Osteoblast (primary cell): ENCODE results near the gene DCLK1. TPM values are rescaled to one million over a fixed set of nuclear protein-coding genes. Genes with fewer than 3 reads are reported as not detected.
A peak's percentile ranks its signal among the peaks of the same experiment; 100 is the strongest.

Source experiments
- DNase-seq: peaks from one replicate; pipeline ENCODE4 v3.0.0; 2011; ENCODE audit warnings: low spot score, mixed read lengths; ENCODE audit not compliant: insufficient read length; ENCODE audit errors: missing footprints
- H2AFZ ChIP-seq: 2 replicates; pipeline ENCODE4 v1.6.0; 2011; ENCODE audit warnings: mild to moderate bottlenecking, low read length
- H3K27ac ChIP-seq: 2 replicates; pipeline ENCODE4 v1.5.1; 2011; ENCODE audit warnings: mild to moderate bottlenecking, low read depth, low read length, moderate library complexity
- H3K27me3 ChIP-seq: 2 replicates; pipeline ENCODE4 v1.6.0; 2012; ENCODE audit warnings: mild to moderate bottlenecking, control low read depth, inconsistent platforms, low read length, moderate library complexity; ENCODE audit not compliant: insufficient read depth
- H3K36me3 ChIP-seq: 2 replicates; pipeline ENCODE4 v1.5.1; 2011; ENCODE audit warnings: mild to moderate bottlenecking, low read length, control low read depth, moderate library complexity; ENCODE audit not compliant: insufficient read depth
- H3K4me1 ChIP-seq: 2 replicates; pipeline ENCODE4 v1.5.1; 2011; ENCODE audit warnings: mild to moderate bottlenecking, low read length, control low read depth, moderate library complexity; ENCODE audit not compliant: insufficient read depth
- H3K4me2 ChIP-seq: 2 replicates; pipeline ENCODE4 v1.6.0; 2011; ENCODE audit warnings: mild to moderate bottlenecking, low read length; ENCODE audit not compliant: insufficient read depth
- H3K4me3 ChIP-seq: fragments of 200-600 bp; sonication (generic); 3 replicates; pipeline ENCODE4 v1.5.1; 2012; ENCODE audit warnings: mild to moderate bottlenecking, low read length, inconsistent platforms; ENCODE audit not compliant: insufficient read depth
- H3K79me2 ChIP-seq: 2 replicates; pipeline ENCODE4 v1.6.0; 2012; ENCODE audit warnings: mild to moderate bottlenecking, low read length, control low read depth, inconsistent platforms; ENCODE audit not compliant: insufficient read depth
- H3K9me3 ChIP-seq: 2 replicates; pipeline ENCODE4 v1.5.1; 2011; ENCODE audit warnings: low read depth, low read length, control low read depth
- H4K20me1 ChIP-seq: 2 replicates; pipeline ENCODE4 v1.6.0; 2012; ENCODE audit warnings: mild to moderate bottlenecking, low read length, control low read depth; ENCODE audit not compliant: insufficient read depth
- CTCF ChIP-seq: IDR thresholded peaks from 2 replicates; pipeline ENCODE4 v1.5.1; 2011; ENCODE audit warnings: mild to moderate bottlenecking, low read depth, low read length, moderate library complexity; ENCODE audit errors: extremely low read depth
- total RNA-seq: library from RNA; depleted of rRNA; stranded (reverse); fragments of >200 nt; gene quantifications from 2 replicates; pipeline ENCODE4 v1.2.3, GENCODE V29; 2012

Gene DCLK1
- total RNA-seq, 1 donor = 132 TPM

DNA sequence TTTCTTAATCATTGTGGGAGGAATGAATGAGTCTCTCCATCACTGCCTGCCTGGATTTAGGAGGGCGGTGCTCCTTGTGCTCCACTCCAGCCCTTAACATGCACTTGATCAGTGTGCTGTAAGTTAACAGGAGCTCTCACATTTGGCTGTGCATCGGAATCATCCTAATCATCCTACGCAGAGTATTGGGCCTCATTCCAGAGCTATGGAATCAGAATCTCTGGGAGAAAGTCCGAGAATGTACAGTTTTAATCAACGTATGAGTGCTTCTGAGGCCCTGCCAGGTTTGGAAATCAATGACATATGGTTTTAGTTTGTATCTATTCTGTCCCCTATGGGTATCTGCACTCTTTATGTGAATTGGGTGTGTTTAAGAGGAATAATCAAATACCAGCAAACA, 34.9 kb upstream of the DCLK1 start:
- DNase-seq = no peak
- Histone ChIP-seq H3K9me3 (no peaks in the 10 kb centered on the region), H2AFZ (no peak overlapping the region), H3K27me3 (peaks cover 2% of the 10 kb centered on the region), H3K4me1 (peaks cover 16% of the 10 kb centered on the region), H3K27ac (no peak overlapping the region), H3K4me3 (no peak overlapping the region), H3K79me2 (no peaks in the 10 kb centered on the region), H3K4me2 (no peak overlapping the region), H4K20me1 (no peaks in the 10 kb centered on the region), H3K36me3 (no peaks in the 10 kb centered on the region)
- TF ChIP-seq CTCF = no peak

DNA sequence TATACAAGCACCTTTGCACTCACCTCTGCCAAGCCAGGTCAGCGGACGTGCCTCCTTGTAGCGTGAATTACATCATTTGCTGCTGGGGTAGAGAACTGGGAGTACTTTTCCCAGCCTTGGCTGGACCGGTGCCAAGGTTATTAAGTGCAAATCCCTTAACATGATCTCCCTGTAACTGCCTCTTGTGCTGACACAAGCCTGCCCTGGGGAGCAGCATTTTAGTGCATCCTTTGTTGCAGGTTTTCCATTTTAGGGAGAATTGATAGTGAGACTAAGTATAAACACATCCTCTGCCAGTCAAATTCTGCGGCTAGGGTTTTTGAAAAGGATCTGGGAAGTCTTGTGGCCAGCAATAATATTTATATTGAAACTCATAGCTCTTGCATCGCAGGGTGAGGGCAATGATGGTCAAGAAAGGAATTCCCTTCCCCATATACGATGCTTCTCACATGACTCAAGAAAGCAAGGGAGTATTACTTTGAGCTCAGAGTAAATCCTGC, 32.7 kb upstream of the DCLK1 start:
- peak overlapping the region; percentile 51 for H3K4me2 ChIP-seq
- DNase-seq = peak; percentile 88
- H3K4me1 ChIP-seq = peaks cover 16% of the 10 kb centered on the region
- H3K27ac ChIP-seq = peak overlapping the region; percentile 74
- H2AFZ ChIP-seq = no peak overlapping the region
- H4K20me1 ChIP-seq = no peaks in the 10 kb centered on the region
- H3K9me3 ChIP-seq = no peaks in the 10 kb centered on the region
- H3K36me3 ChIP-seq = no peaks in the 10 kb centered on the region
- no peak for TF ChIP-seq CTCF
- H3K79me2 ChIP-seq = no peaks in the 10 kb centered on the region
- H3K27me3 ChIP-seq = peaks cover 2% of the 10 kb centered on the region
- H3K4me3 ChIP-seq = no peak overlapping the region

GRCh38 chr13:36163286-36163685, 32.1 kb upstream of the DCLK1 start:
- Histone ChIP-seq H3K4me2 (peak overlapping the region; percentile 51), H3K4me1 (peaks cover 21% of the 10 kb centered on the region), H3K27ac (peak overlapping the region; percentile 39), H3K79me2 (no peaks in the 10 kb centered on the region), H3K36me3 (no peaks in the 10 kb centered on the region), H4K20me1 (no peaks in the 10 kb centered on the region), H3K27me3 (peaks cover 2% of the 10 kb centered on the region), H3K9me3 (no peaks in the 10 kb centered on the region), H2AFZ (no peak overlapping the region), H3K4me3 (no peak overlapping the region)
- no peak for DNase-seq
- TF ChIP-seq CTCF = no peak

DNA sequence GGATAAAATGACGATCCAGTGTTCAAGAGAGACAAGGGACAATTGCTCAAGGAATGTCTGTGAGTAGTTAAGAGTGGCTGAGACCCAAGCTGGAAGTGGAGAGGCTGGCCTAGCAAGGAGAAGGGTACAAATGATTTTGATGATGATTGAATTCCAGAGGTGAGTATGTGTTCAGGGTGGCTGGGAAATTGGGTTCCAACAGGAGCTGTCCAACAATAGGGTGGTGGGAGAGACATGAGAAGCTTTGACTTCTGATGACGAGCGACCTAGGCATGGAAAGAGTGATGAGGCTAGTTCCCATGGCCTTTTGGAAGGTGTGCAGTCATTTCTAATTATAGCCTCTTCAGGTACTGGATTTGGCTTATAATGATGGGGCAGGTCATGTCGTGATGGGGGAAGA, 29.1 kb upstream of the DCLK1 start:
- Histone ChIP-seq H3K4me1 (peaks cover 31% of the 10 kb centered on the region), H3K36me3 (no peaks in the 10 kb centered on the region), H3K9me3 (no peaks in the 10 kb centered on the region), H3K27ac (no peak overlapping the region), H3K4me2 (no peak overlapping the region), H4K20me1 (no peaks in the 10 kb centered on the region), H3K79me2 (no peaks in the 10 kb centered on the region), H3K4me3 (no peak overlapping the region), H2AFZ (no peak overlapping the region), H3K27me3 (no peaks in the 10 kb centered on the region)
- no peak for TF ChIP-seq CTCF
- DNase-seq = no peak
